Lung microvascular endothelial cell (primary cell): ENCODE measurements around the gene SPEN. TPM values are rescaled to one million over a fixed set of nuclear protein-coding genes. Genes with fewer than 3 reads are reported as not detected.
"Not testable (repeated sequence)": the region's sequence is repeated elsewhere in the genome, so short reads cannot be mapped to it uniquely, and the experiment has no call there.

Experiments used
- DNase-seq, 2 donors: peaks; one replicate each; pipeline versions ENCODE4 v3.0.0 to v3.0.0-alpha.2; 2010; ENCODE audit warnings: low read depth in 2 of 2
- total RNA-seq: library from RNA; depleted of rRNA; stranded (reverse); fragments of >200 nt; gene quantifications from 2 replicates; pipeline ENCODE4 v1.2.1, GENCODE V29; 2014

Gene SPEN
- total RNA-seq, 1 donor from 2014 or later, result 11.3 TPM

DNA sequence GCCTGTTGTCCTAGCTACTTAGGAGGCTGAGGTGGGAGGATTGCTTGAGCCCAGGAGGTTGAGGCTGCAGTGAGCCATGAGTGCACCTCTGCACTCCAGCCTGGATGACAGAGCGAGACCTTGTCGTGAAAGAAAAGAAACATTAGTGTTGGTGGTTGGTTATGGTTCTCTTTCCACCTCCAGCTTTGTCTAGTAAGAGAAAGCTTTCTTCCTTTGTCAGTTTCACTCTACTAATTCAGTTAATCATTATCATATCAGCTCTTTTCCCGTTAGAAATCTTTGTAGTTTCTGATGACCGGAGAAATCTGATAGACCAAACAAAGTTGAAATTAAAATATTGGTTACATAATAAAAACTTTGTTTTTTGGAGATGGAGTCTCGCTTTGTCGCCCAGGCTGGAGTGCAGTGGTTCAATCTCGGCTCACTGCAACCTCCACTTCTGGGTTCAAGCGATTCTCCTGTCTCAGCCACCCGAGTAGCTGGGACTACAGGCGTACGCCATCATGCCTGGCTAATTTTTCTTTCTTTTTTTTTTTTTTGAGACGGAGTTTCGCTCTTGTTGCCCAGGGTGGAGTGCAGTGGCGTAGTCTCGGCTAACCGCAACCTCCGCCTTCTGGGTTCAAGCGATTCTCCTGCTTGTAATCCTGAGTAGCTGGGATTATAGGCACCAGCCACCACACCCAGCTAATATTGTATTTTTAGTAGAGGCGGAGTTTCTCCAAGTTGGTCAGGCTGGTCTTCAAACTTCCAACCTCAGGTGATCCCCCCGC lies 49.5 kb downstream of the SPEN start:
- DNase-seq, result not testable (repeated sequence)

DNA sequence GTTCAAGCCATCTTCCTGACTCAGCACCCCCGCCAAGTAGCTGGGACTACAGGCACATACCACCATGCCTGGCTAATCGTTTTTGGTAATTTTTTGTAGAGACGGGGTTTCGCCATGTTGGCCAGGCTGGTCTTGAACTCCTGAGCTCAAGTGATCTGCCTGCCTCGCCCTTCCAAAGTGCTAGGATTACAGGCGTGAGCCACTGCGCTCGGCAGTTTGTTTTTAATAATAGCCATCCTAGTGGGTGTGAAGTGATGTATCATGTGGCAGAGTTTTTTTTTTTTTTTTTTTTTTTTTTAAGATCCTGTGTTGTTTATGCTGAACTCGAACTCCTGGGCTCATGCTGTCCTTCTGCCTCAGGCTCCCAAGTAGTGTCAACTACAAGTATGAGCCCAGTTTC lies 51.8 kb downstream of the SPEN start:
- no peak for DNase-seq

DNA sequence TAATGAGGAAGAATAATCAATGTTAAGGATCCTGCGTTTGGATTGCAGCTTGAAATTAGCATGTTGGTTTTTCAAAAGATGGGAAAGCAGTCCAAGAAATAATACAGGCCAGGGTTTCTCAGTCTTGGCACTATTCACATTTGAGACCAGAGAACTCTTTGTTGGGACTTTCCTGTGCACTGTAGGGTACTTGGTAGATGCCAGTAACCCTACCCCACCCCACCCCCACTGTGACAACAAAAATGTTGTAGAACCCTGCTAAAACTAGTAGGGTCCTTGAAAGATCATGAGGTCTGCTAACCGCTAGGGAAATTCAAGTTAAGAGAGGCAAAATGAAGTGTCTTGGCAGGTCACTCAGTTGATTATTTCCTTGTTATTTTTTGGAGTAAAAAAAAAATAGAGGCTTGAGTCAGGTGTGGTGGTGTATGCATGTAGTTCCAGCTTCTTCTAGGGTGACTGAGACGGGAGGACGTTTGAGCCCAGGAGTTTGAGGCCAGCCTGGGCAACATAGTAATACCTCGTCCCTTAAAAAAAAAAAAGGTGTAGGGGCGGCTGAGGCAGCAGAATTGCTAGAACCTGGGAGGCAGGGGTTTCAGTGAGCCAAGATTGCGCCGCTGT lies 53.3 kb downstream of the SPEN start:
- DNase-seq, result no peak

DNA sequence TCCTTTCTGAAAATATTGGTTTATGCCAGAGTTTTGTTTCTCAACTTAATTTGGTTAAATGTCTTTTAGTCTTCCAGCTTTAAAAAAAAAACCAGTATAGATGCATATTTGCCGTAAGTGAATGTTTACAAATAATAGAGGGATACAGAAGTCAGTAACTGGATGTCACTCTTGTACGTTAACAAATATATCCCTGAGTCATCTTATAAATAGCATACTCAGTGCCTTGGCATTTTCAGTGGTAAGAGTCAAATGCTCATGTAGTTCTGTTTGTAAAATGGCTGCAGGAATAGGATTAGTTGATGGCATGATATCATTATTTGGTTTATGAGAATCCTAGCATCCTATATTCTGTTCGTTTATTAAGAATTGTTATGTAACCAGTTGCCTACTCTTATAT lies 55.4 kb downstream of the SPEN start:
- DNase-seq, result peak in 1 of 2 donors; percentile 65

DNA sequence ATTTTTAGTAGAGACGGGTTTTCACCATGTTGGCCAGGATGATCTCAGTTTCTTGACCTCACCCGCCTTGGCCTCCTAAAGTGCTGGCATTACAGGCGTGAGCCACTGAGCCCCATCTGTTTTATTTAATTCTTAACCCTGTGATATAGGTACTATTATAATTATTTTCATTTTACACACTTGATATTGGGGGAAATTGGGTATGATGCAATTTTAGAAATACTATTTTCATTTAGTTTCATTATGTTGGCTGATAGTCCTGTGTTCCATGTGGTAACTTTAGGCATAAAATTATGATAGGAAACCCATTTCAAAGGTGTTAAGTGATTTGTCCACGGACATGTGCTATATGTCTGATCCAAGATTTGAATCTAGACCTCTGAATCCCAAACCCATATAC lies 61.1 kb downstream of the SPEN start:
- no peak for DNase-seq

DNA sequence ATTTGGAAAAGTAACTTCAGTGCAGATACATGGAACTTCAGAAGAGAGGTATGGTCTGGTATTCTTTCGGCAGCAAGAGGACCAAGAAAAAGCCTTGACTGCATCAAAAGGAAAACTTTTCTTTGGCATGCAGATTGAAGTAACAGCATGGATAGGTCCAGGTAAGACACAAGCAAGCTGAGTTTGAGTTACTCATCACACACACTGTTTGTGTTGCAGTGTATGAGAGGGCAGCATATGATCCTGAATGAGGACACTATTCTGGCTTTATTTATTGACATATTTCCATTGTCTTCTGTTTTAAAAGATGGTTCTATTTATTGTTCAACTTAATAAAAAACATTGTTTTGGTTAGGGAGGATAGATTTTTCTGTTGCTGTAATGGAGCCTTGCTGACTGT lies 63.6 kb downstream of the SPEN start:
- no peak for DNase-seq

DNA sequence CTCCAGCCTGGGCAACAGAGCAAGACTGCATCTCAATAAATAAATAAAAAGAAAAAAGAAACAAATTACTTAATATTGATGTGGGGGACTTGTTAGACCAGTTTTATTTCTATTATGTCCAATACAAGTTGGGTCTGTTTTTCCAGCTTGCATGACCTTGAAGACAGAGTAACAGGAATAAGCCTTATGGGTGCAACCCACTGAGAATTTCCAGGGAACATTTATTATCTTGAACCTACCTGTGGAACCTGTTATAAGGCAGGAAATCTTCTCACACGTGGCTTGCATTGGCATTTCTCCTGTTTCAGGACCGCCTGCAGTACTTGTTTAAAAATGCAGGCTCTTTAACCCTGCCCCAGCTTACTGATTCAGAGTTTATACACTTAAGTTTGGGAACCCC lies 64.4 kb downstream of the SPEN start:
- no peak for DNase-seq

DNA sequence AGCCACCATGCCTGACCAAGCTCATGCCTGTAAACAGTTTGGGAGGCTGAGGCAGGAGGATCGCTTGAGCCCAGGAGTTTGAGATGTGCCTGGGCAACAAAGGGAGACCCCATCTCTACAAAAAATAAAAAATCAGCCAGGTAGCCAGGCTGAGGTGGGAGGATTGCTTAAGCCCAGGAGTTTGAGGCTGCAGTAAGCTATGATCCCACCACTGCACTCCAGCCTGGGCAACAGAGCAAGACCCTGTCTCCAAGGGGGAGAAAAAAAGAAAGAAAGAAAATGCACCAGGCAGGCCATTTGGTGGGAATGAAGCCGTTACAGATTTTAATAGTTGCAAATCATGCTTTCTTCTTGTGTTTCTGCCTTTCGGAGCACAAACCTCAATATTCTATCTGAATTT lies 66.1 kb downstream of the SPEN start:
- not testable (repeated sequence) for DNase-seq

DNA sequence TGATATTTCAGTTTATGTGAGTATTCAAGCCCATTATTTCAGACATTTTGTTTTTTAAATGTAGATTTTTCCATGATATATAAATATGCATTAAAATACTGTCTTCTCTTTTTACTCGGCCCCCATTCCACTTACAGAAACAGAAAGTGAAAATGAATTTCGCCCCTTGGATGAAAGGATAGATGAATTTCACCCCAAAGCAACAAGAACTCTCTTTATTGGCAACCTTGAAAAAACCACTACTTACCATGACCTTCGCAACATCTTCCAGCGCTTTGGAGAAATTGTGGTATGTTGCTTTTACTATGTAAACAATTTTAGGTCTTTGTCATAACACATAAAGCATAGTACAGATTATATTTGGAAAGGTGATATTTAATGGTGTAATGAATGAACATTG lies 68.5 kb downstream of the SPEN start:
- DNase-seq, result peak; percentile 38 to 51

DNA sequence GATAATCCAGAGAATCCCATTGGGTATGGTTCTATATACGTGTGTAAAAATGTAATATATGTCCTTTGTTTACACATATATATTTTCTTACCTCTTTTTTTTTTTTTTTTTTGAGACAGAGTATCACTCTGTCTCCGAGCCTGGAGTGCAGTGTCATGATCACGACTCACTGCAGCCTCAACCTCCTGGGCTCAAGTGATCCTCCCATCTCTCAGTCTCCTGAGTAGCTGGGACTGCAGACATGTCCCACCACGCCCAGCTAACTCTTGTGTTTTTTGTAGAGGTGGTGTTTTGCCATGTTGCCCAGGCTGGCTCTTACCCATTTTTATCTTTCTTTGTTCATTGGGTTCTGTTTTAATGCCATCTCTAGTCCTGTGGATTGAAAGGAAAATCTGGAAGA lies 68.9 kb downstream of the SPEN start:
- DNase-seq, result peak in 1 of 2 donors; percentile 25

DNA sequence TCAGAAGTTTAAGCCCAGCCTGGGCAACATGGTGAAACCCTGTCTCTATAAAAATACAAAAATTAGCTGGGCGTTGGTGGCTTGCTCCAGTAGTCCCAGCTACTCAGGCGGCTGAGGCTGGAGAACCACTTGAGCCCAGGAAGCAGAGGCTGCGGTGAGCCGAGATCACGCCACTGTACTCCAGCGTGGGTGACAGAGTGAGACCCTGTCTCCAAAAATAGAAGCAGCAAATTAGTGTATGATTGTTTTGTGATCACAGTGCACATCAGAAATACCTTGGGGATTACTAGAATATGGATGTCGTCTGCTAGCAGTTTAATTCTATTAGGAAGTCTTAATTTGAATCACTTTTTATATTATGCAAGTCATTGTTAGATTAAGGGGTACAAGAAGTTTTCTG lies 69.4 kb downstream of the SPEN start:
- no peak for DNase-seq

DNA sequence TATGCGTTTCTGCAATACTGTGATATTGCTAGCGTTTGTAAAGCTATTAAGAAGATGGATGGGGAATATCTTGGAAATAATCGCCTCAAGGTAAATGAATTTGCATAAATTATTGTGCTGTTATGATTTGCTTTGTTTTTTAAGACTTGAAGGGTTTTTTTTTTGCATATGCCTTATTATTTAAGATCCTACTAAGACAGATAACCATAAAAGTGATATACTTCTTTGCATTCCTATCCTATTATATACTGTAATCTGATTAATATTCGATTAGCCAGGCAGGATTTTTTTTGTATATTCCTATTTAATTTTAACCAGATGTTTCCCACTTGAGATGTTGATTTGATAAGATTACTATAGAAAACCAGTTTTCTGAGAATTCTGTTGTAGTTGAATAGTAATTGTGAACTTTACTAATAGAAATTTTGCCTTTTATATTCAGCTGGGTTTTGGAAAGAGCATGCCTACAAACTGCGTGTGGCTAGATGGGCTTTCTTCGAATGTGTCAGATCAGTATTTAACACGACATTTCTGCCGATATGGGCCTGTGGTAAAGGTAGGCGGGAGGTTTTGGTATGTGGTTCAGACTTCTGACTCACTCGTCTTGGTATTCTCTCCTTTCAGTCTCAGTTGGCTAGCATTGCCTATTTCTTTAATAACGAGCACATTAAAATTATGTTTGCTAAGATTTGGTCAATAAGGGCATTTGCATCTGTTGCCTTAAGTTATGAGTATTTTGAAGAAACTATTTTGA lies 71.6 kb downstream of the SPEN start:
- DNase-seq, result no peak

DNA sequence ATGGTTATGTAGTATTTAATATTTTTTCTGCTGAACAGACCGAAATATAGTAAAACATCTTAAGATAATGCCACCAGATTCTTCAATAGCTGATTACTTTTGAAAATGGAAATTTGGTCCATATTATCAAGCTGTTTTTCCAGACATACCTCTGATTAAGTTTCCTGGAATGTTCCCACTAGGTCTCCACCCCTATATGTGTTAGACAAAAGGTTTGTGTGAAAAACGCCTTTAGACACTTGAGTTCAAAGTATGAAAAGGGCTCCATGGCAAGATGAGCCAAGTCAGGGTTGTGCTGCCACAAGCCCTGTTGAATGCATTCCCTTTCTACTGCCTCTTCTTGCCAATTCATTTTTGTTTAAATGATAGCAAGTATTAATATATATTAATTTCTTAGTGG lies 75.7 kb downstream of the SPEN start:
- peak in 1 of 2 donors; percentile 47 for DNase-seq

DNA sequence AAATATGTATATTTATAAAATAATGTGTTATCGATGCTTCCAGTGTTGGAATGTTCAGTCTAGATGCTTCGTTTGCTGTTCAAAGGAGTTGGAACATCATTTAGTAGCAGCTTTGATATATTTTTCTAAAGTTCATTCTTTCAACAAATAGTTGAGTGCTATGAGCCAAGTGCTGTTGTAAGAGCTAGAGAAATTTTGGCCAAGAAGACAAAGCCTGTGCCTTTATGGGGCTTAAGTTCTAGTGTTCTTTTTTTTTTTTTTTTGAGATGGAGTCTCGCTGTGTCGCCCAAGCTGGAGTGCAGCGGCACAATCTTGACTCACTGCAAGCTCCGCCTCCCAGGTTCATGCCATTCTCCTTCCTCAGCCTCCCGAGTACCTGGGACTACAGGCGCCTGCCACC lies 78.9 kb downstream of the SPEN start:
- not testable (repeated sequence) for DNase-seq

DNA sequence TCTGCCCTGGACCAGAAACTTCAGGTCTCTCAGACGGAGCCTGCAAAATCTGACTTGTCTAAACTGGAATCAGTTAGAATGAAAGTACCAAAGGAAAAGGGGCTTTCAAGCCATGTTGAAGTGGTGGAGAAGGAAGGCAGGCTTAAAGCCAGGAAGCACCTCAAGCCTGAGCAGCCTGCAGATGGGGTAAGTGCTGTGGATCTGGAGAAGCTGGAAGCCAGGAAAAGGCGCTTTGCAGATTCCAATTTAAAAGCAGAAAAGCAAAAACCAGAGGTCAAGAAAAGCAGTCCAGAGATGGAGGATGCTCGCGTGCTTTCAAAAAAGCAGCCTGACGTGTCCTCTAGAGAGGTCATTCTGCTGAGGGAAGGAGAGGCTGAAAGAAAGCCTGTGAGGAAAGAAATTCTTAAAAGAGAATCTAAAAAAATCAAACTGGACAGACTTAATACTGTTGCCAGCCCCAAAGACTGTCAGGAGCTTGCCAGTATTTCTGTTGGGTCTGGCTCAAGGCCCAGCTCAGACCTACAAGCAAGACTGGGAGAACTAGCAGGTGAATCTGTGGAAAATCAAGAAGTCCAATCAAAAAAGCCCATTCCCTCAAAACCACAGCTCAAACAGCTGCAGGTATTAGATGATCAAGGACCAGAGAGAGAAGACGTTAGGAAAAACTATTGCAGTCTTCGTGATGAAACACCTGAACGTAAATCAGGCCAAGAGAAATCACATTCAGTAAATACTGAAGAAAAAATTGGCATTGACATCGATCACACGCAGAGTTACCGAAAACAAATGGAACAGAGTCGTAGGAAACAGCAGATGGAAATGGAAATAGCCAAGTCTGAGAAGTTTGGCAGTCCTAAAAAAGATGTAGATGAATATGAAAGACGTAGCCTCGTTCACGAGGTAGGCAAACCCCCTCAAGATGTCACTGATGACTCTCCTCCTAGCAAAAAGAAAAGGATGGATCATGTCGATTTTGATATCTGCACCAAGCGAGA lies 81.8 kb downstream of the SPEN start:
- no peak for DNase-seq

DNA sequence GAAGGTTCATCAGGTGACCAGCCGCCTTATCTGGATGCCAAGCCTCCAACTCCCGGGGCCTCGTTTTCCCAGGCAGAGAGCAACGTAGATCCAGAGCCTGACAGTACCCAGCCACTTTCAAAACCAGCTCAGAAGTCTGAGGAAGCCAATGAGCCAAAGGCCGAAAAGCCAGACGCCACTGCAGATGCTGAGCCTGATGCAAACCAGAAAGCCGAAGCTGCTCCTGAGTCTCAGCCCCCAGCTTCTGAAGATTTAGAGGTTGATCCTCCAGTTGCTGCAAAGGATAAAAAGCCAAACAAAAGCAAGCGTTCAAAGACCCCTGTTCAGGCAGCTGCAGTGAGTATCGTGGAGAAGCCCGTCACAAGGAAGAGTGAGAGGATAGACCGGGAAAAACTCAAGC lies 83.9 kb downstream of the SPEN start:
- DNase-seq, result no peak

DNA sequence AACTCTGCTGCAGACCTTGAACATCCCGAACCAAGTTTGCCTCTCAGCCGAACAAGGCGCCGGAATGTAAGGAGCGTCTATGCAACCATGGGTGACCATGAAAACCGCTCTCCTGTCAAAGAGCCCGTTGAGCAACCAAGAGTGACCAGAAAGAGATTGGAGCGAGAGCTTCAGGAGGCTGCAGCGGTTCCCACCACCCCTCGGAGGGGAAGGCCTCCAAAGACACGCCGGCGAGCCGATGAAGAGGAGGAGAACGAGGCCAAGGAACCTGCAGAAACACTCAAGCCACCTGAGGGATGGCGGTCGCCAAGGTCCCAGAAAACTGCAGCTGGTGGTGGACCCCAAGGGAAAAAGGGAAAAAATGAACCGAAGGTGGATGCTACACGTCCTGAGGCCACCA lies 84.4 kb downstream of the SPEN start:
- DNase-seq, result no peak

DNA sequence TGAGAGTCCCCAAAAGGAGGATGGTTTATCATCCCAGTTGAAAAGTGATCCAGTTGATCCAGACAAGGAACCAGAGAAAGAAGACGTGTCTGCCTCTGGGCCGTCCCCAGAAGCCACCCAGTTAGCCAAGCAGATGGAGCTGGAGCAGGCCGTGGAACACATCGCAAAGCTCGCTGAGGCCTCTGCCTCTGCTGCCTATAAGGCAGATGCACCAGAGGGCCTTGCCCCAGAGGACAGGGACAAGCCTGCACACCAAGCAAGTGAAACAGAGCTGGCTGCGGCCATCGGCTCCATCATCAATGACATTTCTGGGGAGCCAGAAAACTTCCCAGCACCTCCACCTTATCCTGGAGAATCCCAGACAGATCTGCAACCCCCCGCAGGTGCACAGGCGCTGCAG lies 85.1 kb downstream of the SPEN start:
- no peak for DNase-seq

DNA sequence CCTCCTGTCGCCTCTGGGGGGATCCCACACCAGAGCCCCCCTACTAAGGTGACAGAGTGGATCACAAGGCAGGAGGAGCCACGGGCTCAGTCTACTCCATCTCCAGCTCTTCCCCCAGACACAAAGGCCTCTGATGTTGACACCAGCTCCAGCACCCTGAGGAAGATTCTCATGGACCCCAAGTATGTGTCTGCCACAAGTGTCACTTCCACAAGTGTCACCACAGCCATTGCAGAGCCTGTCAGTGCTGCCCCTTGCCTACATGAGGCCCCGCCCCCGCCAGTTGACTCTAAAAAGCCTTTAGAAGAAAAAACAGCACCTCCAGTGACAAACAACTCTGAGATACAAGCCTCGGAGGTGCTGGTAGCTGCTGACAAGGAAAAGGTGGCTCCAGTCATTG lies 86.2 kb downstream of the SPEN start:
- DNase-seq, result no peak

DNA sequence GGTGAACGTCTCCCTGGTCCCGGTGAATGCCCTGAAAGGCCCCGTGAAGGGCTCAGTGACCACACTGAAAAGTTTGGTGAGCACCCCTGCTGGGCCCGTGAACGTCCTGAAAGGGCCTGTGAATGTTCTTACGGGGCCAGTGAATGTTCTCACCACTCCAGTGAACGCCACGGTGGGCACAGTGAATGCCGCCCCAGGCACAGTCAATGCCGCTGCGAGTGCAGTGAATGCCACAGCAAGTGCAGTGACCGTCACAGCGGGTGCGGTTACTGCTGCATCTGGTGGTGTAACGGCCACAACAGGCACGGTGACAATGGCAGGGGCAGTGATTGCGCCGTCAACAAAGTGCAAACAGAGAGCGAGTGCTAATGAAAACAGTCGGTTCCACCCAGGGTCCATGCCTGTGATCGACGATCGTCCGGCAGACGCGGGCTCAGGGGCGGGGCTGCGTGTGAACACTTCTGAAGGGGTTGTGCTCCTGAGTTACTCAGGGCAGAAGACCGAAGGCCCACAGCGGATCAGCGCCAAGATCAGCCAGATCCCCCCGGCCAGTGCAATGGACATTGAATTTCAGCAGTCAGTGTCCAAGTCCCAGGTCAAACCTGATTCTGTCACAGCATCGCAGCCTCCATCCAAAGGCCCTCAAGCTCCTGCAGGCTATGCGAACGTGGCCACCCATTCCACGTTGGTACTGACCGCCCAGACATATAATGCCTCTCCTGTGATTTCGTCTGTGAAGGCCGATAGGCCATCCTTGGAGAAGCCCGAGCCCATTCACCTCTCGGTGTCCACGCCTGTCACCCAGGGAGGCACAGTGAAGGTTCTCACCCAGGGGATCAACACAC lies 86.9 kb downstream of the SPEN start:
- no peak for DNase-seq
